HEK293 (cell line): Measurements from ENCODE around the gene KSR1.

Source experiments
- CTCF ChIA-PET: fragments of 350-600 bp; formaldehyde crosslinking; extraction: SDS; loops from one replicate; lab custom pipeline; 2021; ENCODE audit warnings: antibody characterized with exemption; lab: Yijun Ruan, JAX
- POLR2A ChIA-PET: fragments of 300-600 bp; formaldehyde crosslinking; extraction: SDS; loops from one replicate; lab custom pipeline; 2020; ENCODE audit warnings: antibody characterized with exemption, inconsistent platforms; lab: Yijun Ruan, JAX
- H3K27ac ChIP-seq: fragments of 200-500 bp; sonication (Bioruptor generic); 2 replicates; pipeline ENCODE4 v1.5.1; 2014; ENCODE audit warnings: low read depth, low read length, control low read depth, inconsistent platforms; ENCODE audit errors: extremely low read depth
- H3K36me3 ChIP-seq, 2 experiments: fragments of 200-500 bp in 1 of 2; sonication (Bioruptor generic) in 1 of 2; 1 replicate in 1 of 2; 2 replicates in 1 of 2; pipeline ENCODE4 v1.5.1; 2014 to 2017; ENCODE audit warnings: inconsistent platforms in 2 of 2, low read length in 2 of 2; ENCODE audit not compliant: control insufficient read depth in 2 of 2, insufficient read depth in 1 of 2
- H3K4me1 ChIP-seq: fragments of 200-500 bp; sonication (Bioruptor generic); 2 replicates; pipeline ENCODE4 v1.5.1; 2014; ENCODE audit warnings: mild to moderate bottlenecking, low read length, inconsistent platforms; ENCODE audit not compliant: control insufficient read depth, insufficient read depth
- H3K4me3 ChIP-seq: 2 replicates; pipeline ENCODE4 v1.5.1; 2011; ENCODE audit warnings: low read depth, mild to moderate bottlenecking, control low read depth, low read length, moderate library complexity
- H3K9me3 ChIP-seq: fragments of 200-500 bp; sonication (Bioruptor generic); 2 replicates; pipeline ENCODE4 v1.5.1; 2014; ENCODE audit warnings: low read depth, low read length, inconsistent platforms; ENCODE audit not compliant: control insufficient read depth, insufficient read depth
- EGR2 ChIP-seq: fragments of 450-650 bp; formaldehyde crosslinking; IDR thresholded peaks from 2 replicates; pipeline ENCODE4 v1.5.1; 2016; ENCODE audit warnings: low read depth, missing biosample characterization, missing genetic modification characterization
- OSR2 ChIP-seq: fragments of 450-650 bp; formaldehyde crosslinking; IDR thresholded peaks from 2 replicates; pipeline ENCODE4 v1.5.1; 2016; ENCODE audit warnings: missing biosample characterization, missing genetic modification characterization
- SCRT2 ChIP-seq: fragments of 450-650 bp; formaldehyde crosslinking; IDR thresholded peaks from 2 replicates; pipeline ENCODE4 v1.5.1; 2016; ENCODE audit warnings: missing biosample characterization, missing genetic modification characterization
- SP3 ChIP-seq: fragments of 450-650 bp; formaldehyde crosslinking; IDR thresholded peaks from 2 replicates; pipeline ENCODE4 v1.5.1; 2016; ENCODE audit warnings: missing biosample characterization, missing genetic modification characterization
- SP7 ChIP-seq: fragments of 450-650 bp; formaldehyde crosslinking; IDR thresholded peaks from 2 replicates; pipeline ENCODE4 v1.5.1; 2016; ENCODE audit warnings: missing biosample characterization, missing genetic modification characterization
- TCF7L2 ChIP-seq: IDR thresholded peaks from 2 replicates; pipeline ENCODE4 v1.6.1; 2011; ENCODE audit warnings: low read depth, mild to moderate bottlenecking, inconsistent platforms, low read length, moderate library complexity, borderline replicate concordance
- ZFHX2 ChIP-seq: fragments of 450-650 bp; formaldehyde crosslinking; conservative IDR thresholded peaks from 2 replicates; pipeline ENCODE4 v1.5.1; 2016; ENCODE audit warnings: missing biosample characterization, missing genetic modification characterization
- ZFP37 ChIP-seq: fragments of 450-650 bp; formaldehyde crosslinking; IDR thresholded peaks from 2 replicates; pipeline ENCODE4 v1.5.1; 2016; ENCODE audit warnings: missing biosample characterization, missing genetic modification characterization
- ZNF341 ChIP-seq: fragments of 450-650 bp; formaldehyde crosslinking; IDR thresholded peaks from 2 replicates; pipeline ENCODE4; 2016; ENCODE audit warnings: low read depth, missing biosample characterization, missing genetic modification characterization
- ZNF660 ChIP-seq: fragments of 450-650 bp; IDR thresholded peaks from 2 replicates; pipeline ENCODE4 v1.5.1; 2018; ENCODE audit warnings: missing biosample characterization, mild to moderate bottlenecking, missing genetic modification characterization
- ZNF768 ChIP-seq: fragments of 450-650 bp; formaldehyde crosslinking; IDR thresholded peaks from 2 replicates; pipeline ENCODE4 v1.5.1; 2018; ENCODE audit warnings: missing biosample characterization, mild to moderate bottlenecking, missing genetic modification characterization
- TF ChIP-seq, protein P1 (sequence below): fragments of 450-650 bp; formaldehyde crosslinking; IDR thresholded peaks from 2 replicates; pipeline ENCODE4 v1.5.1; 2016; ENCODE audit warnings: missing biosample characterization, missing genetic modification characterization
- TF ChIP-seq, protein P2 (sequence below): fragments of 450-650 bp; formaldehyde crosslinking; IDR thresholded peaks from 2 replicates; pipeline ENCODE4 v1.5.1; 2017; ENCODE audit warnings: missing biosample characterization, mild to moderate bottlenecking, missing genetic modification characterization, moderate library complexity
- TF ChIP-seq, protein P3 (sequence below): fragments of 450-650 bp; formaldehyde crosslinking; IDR thresholded peaks from 2 replicates; pipeline ENCODE4 v1.5.1; 2017; ENCODE audit warnings: missing biosample characterization, missing genetic modification characterization

The KSR1 gene

DNA sequence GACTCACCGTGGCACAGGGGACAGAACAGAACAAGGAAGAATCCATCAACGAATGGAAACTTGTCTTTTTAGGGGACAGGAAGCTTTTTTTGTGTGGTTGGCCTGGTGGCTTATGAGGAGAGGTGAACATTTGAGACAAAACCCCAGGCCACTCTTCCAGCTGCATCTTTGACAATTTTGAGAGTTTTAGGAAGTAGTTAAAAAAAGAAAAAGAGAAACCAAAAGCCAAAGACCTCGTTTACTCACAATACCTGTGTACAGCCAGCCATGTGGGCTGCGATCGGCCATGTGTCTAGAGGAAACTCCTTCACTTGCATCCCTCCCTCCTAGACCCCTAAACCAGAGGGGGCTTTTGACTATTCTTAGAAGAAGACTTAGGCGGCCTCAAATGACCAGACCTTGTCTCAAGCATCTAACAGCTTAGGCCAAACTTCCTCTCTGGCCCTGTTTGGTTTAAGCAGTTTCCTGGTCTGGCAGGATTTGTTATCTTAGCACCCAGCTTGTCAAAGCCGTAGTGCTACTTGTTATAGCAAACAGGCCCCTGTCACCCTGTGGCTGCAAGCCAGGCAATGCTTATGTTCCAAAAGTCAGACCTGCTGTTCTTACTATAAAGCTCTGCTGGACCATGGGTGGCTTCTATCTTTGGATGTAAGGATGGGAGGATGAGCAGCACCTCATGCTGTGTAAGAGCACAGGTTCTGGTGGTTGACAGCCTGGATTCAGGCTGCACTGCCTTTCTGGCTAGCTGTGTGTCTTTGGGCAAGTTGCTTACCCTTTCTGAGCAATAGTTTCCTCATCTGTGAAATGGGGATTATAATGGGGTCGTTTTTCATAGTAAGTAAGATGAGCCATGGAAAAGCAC, 17.7 kb downstream of the KSR1 start:
- peak; percentile 85; the same call in 1 of the 2 replicates for TF ChIP-seq ZNF768 (tag by site-specific recombination)
- TF ChIP-seq SP7 (tag by site-specific recombination), result 0 out of 2 replicates have a peak, but pooled peaks have one; percentile 5
- TF ChIP-seq, protein P1, sequence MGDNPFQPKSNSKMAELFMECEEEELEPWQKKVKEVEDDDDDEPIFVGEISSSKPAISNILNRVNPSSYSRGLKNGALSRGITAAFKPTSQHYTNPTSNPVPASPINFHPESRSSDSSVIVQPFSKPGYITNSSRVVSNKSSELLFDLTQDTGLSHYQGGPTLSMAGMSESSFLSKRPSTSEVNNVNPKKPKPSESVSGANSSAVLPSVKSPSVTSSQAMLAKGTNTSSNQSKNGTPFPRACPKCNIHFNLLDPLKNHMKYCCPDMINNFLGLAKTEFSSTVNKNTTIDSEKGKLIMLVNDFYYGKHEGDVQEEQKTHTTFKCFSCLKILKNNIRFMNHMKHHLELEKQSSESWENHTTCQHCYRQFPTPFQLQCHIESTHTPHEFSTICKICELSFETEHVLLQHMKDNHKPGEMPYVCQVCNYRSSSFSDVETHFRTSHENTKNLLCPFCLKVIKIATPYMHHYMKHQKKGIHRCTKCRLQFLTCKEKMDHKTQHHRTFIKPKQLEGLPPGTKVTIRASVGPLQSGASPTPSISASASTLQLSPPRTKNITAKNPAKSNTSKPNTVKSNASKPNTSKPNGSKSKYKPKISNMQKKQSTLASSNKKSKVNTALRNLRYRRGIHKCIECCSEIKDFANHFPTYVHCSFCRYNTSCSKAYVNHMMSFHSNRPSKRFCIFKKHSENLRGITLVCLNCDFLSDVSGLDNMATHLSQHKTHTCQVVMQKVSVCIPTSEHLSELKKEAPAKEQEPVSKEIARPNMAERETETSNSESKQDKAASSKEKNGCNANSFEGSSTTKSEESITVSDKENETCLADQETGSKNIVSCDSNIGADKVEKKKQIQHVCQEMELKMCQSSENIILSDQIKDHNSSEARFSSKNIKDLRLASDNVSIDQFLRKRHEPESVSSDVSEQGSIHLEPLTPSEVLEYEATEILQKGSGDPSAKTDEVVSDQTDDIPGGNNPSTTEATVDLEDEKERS (tag by site-specific recombination), result no peak
- peak; percentile 39; the same call in 1 of the 2 replicates for TF ChIP-seq ZNF660 (tag by site-specific recombination)
- TF ChIP-seq OSR2 (tag by site-specific recombination), result 0 out of 2 replicates have a peak, but pooled peaks have one; percentile 22
- TF ChIP-seq, protein P2, sequence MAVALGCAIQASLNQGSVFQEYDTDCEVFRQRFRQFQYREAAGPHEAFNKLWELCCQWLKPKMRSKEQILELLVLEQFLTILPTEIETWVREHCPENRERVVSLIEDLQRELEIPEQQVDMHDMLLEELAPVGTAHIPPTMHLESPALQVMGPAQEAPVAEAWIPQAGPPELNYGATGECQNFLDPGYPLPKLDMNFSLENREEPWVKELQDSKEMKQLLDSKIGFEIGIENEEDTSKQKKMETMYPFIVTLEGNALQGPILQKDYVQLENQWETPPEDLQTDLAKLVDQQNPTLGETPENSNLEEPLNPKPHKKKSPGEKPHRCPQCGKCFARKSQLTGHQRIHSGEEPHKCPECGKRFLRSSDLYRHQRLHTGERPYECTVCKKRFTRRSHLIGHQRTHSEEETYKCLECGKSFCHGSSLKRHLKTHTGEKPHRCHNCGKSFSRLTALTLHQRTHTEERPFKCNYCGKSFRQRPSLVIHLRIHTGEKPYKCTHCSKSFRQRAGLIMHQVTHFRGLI (tag by site-specific recombination), result 0 out of 2 replicates have a peak, but pooled peaks have one; percentile 26
- no peak for TF ChIP-seq TCF7L2
- ChIA-PET CTCF (interaction anchor here (0.6 to 1.3 kb wide), 6 partner anchors 9 to 236 kb away, joined by 3 to 5 read pairs (median 4); no protein-coding TSS in a partner anchor), POLR2A (no interaction called here)
- H3K4me3 ChIP-seq, result no peak overlapping the region
- H3K9me3 ChIP-seq, result no peaks in the 10 kb centered on the region
- no peaks in the 10 kb centered on the region for H3K36me3 ChIP-seq
- H3K4me1 ChIP-seq, result peaks cover 18% of the 10 kb centered on the region
- H3K27ac ChIP-seq, result no peak overlapping the region

DNA sequence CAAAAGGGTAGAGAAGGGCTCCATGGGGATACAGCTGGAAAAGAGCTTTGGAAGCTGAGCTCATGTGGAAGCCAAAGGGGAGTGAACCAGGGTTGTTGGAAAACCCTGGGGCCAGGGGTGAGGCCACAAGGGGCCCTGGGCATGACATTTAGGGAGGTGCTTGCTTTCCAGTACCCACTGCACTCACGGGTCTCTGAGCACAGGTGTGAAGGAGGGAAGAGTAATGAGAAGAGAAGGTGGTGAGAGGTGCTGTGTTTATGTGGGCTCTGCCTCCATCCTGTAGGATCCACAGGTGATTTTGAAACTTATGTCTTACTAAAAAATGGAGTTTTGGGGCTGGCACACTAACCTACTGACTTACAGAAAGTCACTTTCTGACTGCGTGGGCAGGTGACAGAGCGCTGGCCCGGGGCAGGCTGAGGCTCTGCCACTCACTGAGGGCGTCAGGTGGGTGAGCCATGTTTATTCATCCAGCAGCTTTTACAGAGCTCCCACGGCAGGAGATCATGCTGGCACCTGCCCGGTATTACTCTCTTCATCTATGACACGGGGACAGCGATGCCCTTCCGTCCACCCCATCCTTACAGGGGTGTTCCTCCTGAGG, 18.9 kb downstream of the KSR1 start:
- CTCF ChIA-PET, result interaction anchor here (0.6 to 1.0 kb wide), 3 partner anchors 9 to 250 kb away, joined by 3 read pairs; no protein-coding TSS in a partner anchor
- H3K27ac ChIP-seq, result no peak overlapping the region
- H3K9me3 ChIP-seq, result no peaks in the 10 kb centered on the region
- POLR2A ChIA-PET, result no interaction called here
- H3K36me3 ChIP-seq, result no peaks in the 10 kb centered on the region
- peaks cover 18% of the 10 kb centered on the region for H3K4me1 ChIP-seq
- no peak overlapping the region for H3K4me3 ChIP-seq
- TF ChIP-seq ZFP37 (tag by site-specific recombination), result no peak
- peak; percentile 35; the same call in 1 of the 2 replicates for TF ChIP-seq ZNF341 (tag by site-specific recombination)
- peak; percentile 94 for TF ChIP-seq EGR2
- peak; percentile 90 for TF ChIP-seq ZFHX2 (tag by site-specific recombination)
- no peak for TF ChIP-seq SP3
- TF ChIP-seq, protein P3, sequence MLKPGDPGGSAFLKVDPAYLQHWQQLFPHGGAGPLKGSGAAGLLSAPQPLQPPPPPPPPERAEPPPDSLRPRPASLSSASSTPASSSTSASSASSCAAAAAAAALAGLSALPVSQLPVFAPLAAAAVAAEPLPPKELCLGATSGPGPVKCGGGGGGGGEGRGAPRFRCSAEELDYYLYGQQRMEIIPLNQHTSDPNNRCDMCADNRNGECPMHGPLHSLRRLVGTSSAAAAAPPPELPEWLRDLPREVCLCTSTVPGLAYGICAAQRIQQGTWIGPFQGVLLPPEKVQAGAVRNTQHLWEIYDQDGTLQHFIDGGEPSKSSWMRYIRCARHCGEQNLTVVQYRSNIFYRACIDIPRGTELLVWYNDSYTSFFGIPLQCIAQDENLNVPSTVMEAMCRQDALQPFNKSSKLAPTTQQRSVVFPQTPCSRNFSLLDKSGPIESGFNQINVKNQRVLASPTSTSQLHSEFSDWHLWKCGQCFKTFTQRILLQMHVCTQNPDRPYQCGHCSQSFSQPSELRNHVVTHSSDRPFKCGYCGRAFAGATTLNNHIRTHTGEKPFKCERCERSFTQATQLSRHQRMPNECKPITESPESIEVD (tag by site-specific recombination), result no peak
- peak; percentile 79 for TF ChIP-seq SCRT2
